Esophagus (tissue), 2 donors: ENCODE results near the gene HDAC2. TPM values are rescaled to one million over a fixed set of nuclear protein-coding genes. Genes with fewer than 3 reads are reported as not detected.
"Not testable (repeated sequence)": the region's sequence is repeated elsewhere in the genome, so short reads cannot be mapped to it uniquely, and the experiment has no call there.

ENCODE experiments used
- H3K27ac ChIP-seq, 2 donors: one replicate each; pipeline ENCODE4 v1.5.1; 2013; ENCODE audit warnings: low read depth in 2 of 2, mild to moderate bottlenecking in 2 of 2, inconsistent platforms in 1 of 2, low read length in 1 of 2, moderate library complexity in 1 of 2
- H3K27me3 ChIP-seq, 2 donors: one replicate each; pipeline ENCODE4 v1.6.1; 2013; ENCODE audit warnings: low read length in 2 of 2, control low read depth in 1 of 2, mild to moderate bottlenecking in 1 of 2; ENCODE audit not compliant: insufficient read depth in 2 of 2, control insufficient read depth in 1 of 2
- H3K36me3 ChIP-seq, 2 donors: one replicate each; pipeline ENCODE4 v1.6.1; 2013; ENCODE audit warnings: low read length in 1 of 2; ENCODE audit not compliant: control insufficient read depth in 2 of 2, insufficient read depth in 2 of 2
- H3K4me1 ChIP-seq, 2 donors: one replicate each; pipeline ENCODE4 v1.6.1; 2013; ENCODE audit warnings: low read length in 1 of 2; ENCODE audit not compliant: control insufficient read depth in 2 of 2, insufficient read depth in 2 of 2
- H3K4me3 ChIP-seq, 2 donors: one replicate each; pipeline ENCODE4 v1.5.1; 2013; ENCODE audit warnings: low read length in 2 of 2, mild to moderate bottlenecking in 2 of 2, low read depth in 1 of 2, moderate library complexity in 1 of 2
- H3K9me3 ChIP-seq, 2 donors: one replicate each; pipeline ENCODE4 v1.6.1; 2013; ENCODE audit warnings: mild to moderate bottlenecking in 2 of 2, low read depth in 1 of 2, low read length in 1 of 2, moderate library complexity in 1 of 2; ENCODE audit not compliant: control insufficient read depth in 2 of 2, insufficient read depth in 1 of 2
- WGBS, 2 donors: extraction: QIAGEN DNeasy Blood & Tissue Kit; methylation state at CpG; one replicate each; pipeline ENCODE4 v1.1.7; 2013; 5-methylcytosine and 5-hydroxymethylcytosine counted together
- polyA plus RNA-seq, 2 donors: library from polyadenylated mRNA; stranded (reverse); fragments of 200-250 nt; gene quantifications; one replicate each; pipeline ENCODE4 v1.2.3, GENCODE V29; 2013
- donor health status: healthy with polysubstance abuse.
- donor health status: Bipolar disorder and iron deficiency.

The HDAC2 gene
- polyA plus RNA-seq, 2 donors = 34.0 to 61.4 TPM

DNA sequence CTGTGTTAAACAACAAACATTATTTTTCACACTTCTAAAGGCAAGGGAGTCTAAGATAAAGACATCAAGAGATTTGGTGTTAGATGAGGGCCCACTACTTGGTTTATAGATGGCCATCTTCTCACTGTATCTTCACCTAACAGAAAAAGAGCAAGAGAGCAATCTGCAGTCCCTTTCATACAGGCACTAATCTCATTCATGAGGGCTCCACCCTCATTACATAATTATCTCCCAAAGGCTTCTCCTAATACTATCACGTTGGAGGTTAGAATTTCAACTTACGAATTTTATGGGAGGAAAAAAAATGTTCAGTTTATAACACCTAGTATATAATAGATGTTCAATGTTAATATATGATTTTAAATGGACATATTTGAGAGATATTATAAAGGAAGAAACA, 45.6 kb downstream of the HDAC2 start:
- H3K36me3 ChIP-seq = no peaks in the 10 kb centered on the region
- no peaks in the 10 kb centered on the region for H3K27me3 ChIP-seq
- H3K9me3 ChIP-seq = peaks cover 0 to 2% of the 10 kb centered on the region in 2 donors
- WGBS, 2 donors = 44 to 50% methylated on average over 2 of the region's 2 CpGs
- no peak overlapping the region for H3K4me3 ChIP-seq
- H3K4me1 ChIP-seq = no peaks in the 10 kb centered on the region
- no peak overlapping the region for H3K27ac ChIP-seq

GRCh38 chr6:113924312-113924723, 46.6 kb downstream of the HDAC2 start:
- H3K36me3 ChIP-seq = no peaks in the 10 kb centered on the region
- no peaks in the 10 kb centered on the region for H3K4me1 ChIP-seq
- H3K9me3 ChIP-seq = peaks cover 0 to 2% of the 10 kb centered on the region in 2 donors
- no peaks in the 10 kb centered on the region for H3K27me3 ChIP-seq
- no peak overlapping the region for H3K27ac ChIP-seq
- H3K4me3 ChIP-seq = no peak overlapping the region

GRCh38 chr6:113923526-113923925, 47.4 kb downstream of the HDAC2 start:
- Histone ChIP-seq H3K4me1 (no peaks in the 10 kb centered on the region), H3K4me3 (no peak overlapping the region), H3K27me3 (no peaks in the 10 kb centered on the region), H3K36me3 (no peaks in the 10 kb centered on the region), H3K27ac (no peak overlapping the region), H3K9me3 (no peaks in the 10 kb centered on the region)

DNA sequence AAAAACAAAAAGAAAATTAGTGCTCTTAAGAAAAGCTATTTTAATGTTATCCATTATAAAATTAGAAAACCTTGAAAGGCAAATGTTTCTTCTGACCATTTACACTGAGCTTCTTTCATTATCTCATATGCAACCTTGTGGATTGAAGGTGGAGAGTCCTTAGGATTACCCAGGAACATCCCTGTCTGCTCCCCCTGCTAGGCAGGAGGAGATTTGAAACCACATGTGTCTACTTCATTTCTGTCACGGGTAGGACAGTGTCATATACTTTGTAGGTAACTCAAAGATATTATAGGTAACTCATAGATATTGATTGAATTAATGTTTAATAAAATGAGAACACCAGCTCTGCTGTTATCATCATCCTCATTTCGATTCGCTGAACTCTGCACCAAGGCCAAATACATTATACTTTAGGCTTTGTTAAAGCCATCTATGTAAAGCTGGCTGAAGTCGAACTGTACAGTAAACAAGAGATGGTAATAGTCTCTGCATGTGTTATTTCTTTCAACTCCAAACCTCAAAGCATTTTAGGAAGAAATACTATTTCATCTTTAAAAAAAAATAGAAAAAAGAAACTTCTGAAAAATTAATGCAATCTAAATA, 49.5 kb downstream of the HDAC2 start:
- H3K9me3 ChIP-seq = no peaks in the 10 kb centered on the region
- H3K27me3 ChIP-seq = no peaks in the 10 kb centered on the region
- H3K27ac ChIP-seq = no peak overlapping the region
- no peaks in the 10 kb centered on the region for H3K4me1 ChIP-seq
- no peaks in the 10 kb centered on the region for H3K36me3 ChIP-seq
- no peak overlapping the region for H3K4me3 ChIP-seq
- WGBS, 2 donors = 57 to 87% methylated on average over 4 of the region's 4 CpGs

DNA sequence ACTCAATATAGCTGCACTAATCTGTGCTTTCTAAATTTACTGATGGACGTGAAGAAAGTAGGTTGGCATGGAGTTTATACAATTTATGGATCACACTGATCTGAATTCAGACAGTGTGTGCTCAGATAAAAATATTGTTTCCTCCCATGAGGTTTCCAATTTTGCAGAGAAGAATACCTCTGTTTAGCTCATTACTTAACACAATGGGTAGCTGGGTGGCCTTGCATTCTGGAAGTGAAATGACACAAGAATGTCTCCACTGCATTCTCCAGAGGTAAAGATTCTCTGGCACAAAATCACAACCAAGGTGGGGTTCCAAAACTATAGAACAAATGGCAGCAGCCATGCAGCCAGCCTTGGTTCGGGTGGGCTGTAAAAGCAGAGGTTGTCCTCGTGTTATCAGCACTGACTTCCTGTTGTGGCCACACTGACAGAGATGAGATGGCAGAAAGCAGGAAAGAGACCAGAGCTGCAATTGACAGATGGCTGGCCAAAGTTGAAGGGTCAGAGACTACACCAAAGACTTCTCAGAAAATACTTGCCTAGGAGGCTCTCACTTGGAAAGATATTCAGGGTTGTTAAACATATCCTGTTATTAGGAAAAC, 50.2 kb downstream of the HDAC2 start:
- H3K36me3 ChIP-seq = no peaks in the 10 kb centered on the region
- H3K4me3 ChIP-seq = no peak overlapping the region
- H3K4me1 ChIP-seq = no peaks in the 10 kb centered on the region
- no peaks in the 10 kb centered on the region for H3K27me3 ChIP-seq
- WGBS, 2 donors = 49 to 58% methylated on average over 3 of the region's 3 CpGs
- no peak overlapping the region for H3K27ac ChIP-seq
- no peaks in the 10 kb centered on the region for H3K9me3 ChIP-seq

DNA sequence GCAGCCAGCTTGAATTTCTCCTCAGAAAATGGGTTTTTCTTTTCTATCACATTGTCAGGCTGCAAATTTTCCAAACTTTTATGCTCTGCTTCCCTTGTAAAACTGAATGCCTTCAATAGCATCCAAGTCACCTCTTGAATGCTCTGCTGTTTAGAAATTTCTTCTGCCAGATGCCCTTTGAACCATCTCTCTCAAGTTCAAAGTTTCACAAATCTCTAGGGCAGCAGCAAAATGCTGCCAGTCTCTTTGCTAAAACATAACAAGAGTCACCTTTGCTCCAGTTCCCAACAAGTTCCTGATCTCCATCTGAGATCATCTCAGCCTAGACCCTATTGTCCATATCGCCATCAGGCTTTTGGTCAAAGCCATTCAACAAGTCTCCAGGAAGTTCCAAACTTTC, 60.7 kb downstream of the HDAC2 start:
- not testable (repeated sequence) for H3K36me3 ChIP-seq, H3K27me3 ChIP-seq, H3K27ac ChIP-seq, H3K4me3 ChIP-seq, H3K4me1 ChIP-seq, H3K9me3 ChIP-seq
- 81 to 82% methylated on average over 1 of the region's 1 CpG for WGBS, 2 donors

DNA sequence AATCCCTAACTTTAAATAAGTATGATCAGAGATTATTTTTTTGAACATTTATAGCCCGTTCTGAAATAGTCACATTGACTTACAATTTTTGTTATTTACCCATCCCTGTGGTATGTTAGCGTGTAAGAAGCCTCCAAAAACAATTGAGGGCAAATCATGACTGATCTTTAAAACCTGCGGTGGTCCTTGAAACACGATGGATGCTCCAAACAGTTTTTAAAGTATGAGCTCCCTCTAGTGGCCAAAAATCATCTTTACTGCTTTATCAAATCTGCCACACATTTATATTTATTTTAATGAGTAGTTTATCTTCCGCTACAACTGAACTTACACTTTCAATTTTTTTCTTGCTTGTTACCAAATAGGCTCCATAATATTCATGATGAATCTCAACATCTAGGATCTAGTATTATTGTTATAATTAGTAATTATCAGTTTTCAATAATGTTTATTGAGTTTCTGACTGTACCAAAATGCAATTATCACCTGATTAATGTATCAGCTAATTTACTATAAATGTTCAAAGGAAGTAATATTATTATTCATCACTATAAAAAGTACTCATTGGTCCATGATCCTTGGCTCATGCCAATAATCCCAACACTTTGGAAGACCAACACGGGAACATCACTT, 61.6 kb downstream of the HDAC2 start:
- H3K4me3 ChIP-seq = no peak overlapping the region
- H3K27ac ChIP-seq = no peak overlapping the region
- no peaks in the 10 kb centered on the region for H3K36me3 ChIP-seq
- H3K4me1 ChIP-seq = peaks cover 0 to 3% of the 10 kb centered on the region in 2 donors
- H3K27me3 ChIP-seq = no peaks in the 10 kb centered on the region
- H3K9me3 ChIP-seq = no peaks in the 10 kb centered on the region
- WGBS, 2 donors = 19 to 20% methylated on average over 6 of the region's 6 CpGs

DNA sequence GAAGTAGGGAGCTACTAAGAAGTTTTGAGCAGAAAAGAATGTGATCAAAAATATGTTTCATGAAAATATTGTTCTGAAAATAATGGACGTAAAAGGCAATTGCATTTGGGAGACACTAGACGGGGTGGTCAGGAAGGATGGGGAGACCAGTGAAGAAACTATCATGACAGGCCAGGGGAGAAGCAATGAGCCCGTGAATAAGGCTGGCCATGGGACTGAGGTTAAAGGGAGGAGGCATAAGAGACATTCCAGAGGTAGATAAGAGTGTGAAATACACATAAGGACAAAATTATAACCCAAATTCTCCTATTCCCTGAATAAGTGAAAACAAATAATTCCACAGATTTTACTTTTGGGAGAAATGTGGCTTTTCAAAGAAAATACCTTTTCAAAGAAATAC, 62.1 kb downstream of the HDAC2 start:
- Histone ChIP-seq H3K36me3 (no peaks in the 10 kb centered on the region), H3K4me1 (peaks cover 0 to 6% of the 10 kb centered on the region in 2 donors), H3K9me3 (no peaks in the 10 kb centered on the region), H3K4me3 (no peak overlapping the region), H3K27me3 (no peaks in the 10 kb centered on the region), H3K27ac (no peak overlapping the region)
- 62 to 74% methylated on average over 3 of the region's 3 CpGs for WGBS, 2 donors

- no peak overlapping the region for H3K27ac ChIP-seq
- no peaks in the 10 kb centered on the region for H3K27me3 ChIP-seq
- WGBS, 2 donors = 86 to 88% methylated on average over 6 of the region's 6 CpGs
- no peaks in the 10 kb centered on the region for H3K9me3 ChIP-seq
- H3K4me1 ChIP-seq = peaks cover 0 to 7% of the 10 kb centered on the region in 2 donors
- H3K4me3 ChIP-seq = no peak overlapping the region
- no peaks in the 10 kb centered on the region for H3K36me3 ChIP-seq
Observed at GRCh38 chr6:113907102-113907815, 63.7 kb downstream of the HDAC2 start.
